ENCODE results near the gene ARHGAP25.
A peak's percentile ranks its signal among the peaks of the same experiment; 100 is the strongest.

The ARHGAP25 gene

DNA sequence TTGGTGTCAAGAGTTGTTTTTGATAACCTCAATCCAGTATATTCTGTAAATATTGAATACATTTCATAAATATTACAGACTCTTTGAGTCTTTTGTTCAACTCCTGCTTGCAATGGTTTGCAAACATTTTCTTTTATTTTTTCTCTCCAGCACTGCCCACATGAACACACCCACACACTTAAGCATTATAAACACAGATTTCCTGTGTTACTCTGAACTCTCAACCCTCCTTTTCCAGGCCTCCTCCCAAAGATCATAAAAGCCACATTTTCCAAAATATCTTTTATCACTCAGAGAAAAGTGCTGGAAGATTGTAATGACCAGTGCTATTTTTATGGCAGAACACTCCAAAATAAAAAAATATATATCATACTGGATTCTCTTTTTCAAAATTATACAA is 20.5 kb downstream of the ARHGAP25 start:
- Histone ChIP-seq H3K36me3 (ENCODE audit: insufficient read depth, low read length) (no peaks in the 10 kb centered on the region), H2AFZ (ENCODE audit: low read length, unreplicated experiment) (peak overlapping the region; percentile 52), H3K4me3 (ENCODE audit: low read depth, low read length) (no peak overlapping the region), H3K79me2 (ENCODE audit: control insufficient read depth, insufficient read depth, low read length, unreplicated experiment) (no peaks in the 10 kb centered on the region), H3K27me3 (ENCODE audit: insufficient read depth, low read length) (no peaks in the 10 kb centered on the region), H3K27ac (ENCODE audit: low read depth, low read length) (no peak overlapping the region), H3K4me1 (ENCODE audit: control insufficient read depth, insufficient read depth, low read length, unreplicated experiment) (no peaks in the 10 kb centered on the region)

DNA sequence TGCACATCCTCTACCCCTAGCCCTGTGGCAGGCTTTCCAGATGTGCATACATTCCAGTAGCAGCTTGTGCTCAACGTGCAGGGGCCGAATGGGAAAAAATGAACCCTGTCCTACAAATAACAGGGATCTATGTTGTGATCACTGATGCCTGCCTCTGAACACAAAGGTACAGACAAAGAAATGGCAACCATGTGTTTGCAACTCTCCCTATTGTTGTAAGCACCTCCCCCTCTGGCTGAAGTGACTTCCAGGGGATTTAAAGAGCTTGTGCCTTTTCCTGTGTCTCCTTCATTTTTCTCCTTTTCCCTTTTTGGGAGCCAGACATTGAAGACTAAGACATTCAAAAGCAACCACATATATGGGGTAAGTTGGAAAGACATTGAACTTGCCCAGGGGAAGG is 21.6 kb downstream of the ARHGAP25 start:
- Histone ChIP-seq H2AFZ (ENCODE audit: low read length, unreplicated experiment) (no peak overlapping the region), H3K4me1 (ENCODE audit: control insufficient read depth, insufficient read depth, low read length, unreplicated experiment) (no peaks in the 10 kb centered on the region), H3K79me2 (ENCODE audit: control insufficient read depth, insufficient read depth, low read length, unreplicated experiment) (no peaks in the 10 kb centered on the region), H3K27me3 (ENCODE audit: insufficient read depth, low read length) (no peaks in the 10 kb centered on the region), H3K36me3 (ENCODE audit: insufficient read depth, low read length) (no peaks in the 10 kb centered on the region), H3K27ac (ENCODE audit: low read depth, low read length) (no peak overlapping the region), H3K4me3 (ENCODE audit: low read depth, low read length) (no peak overlapping the region)

DNA sequence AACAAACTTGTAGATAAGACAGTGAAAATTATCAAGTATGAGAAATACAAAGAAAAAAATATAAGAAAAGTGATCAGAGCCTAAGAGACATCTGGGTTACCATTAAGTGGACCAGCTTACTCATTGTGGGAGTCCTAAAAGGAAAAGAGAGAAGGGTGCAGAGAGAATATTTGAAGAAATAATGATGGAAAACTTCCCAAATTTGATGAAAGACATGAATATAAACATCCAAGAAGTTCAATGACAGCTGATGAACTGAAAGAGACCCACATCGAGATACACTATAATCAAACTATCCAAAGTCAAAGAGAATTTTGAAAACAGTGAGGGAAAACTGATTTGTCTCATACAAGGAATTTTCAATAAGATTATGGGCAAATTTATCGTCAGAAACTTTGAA is 22.5 kb downstream of the ARHGAP25 start:
- no peak overlapping the region for H2AFZ ChIP-seq (ENCODE audit: low read length, unreplicated experiment)
- no peak overlapping the region for H3K27ac ChIP-seq (ENCODE audit: low read depth, low read length)
- no peaks in the 10 kb centered on the region for H3K79me2 ChIP-seq (ENCODE audit: control insufficient read depth, insufficient read depth, low read length, unreplicated experiment)
- H3K4me1 ChIP-seq (ENCODE audit: control insufficient read depth, insufficient read depth, low read length, unreplicated experiment): no peaks in the 10 kb centered on the region
- no peak overlapping the region for H3K4me3 ChIP-seq (ENCODE audit: low read depth, low read length)
- H3K27me3 ChIP-seq (ENCODE audit: insufficient read depth, low read length): no peaks in the 10 kb centered on the region
- no peaks in the 10 kb centered on the region for H3K36me3 ChIP-seq (ENCODE audit: insufficient read depth, low read length)

DNA sequence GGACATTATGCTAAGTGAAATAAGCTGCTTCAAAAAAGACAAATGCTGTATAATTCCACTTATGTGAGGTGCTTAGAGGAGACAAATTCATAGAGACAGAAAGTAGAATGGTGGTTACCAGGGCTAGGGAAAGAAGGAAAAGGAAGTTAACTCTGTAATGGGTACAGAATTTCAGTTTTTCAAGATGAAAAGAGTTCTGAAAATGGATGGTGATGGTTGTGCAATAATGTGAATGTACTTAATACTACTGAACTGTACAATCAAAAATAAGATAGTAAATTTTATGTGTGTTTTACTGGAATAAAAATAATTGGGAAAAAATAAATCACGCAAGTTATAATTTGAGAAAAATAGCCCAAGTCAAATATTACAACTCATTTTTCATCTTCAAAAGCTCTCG is 27.5 kb downstream of the ARHGAP25 start:
- H3K4me3 ChIP-seq (ENCODE audit: low read depth, low read length): no peak overlapping the region
- H2AFZ ChIP-seq (ENCODE audit: low read length, unreplicated experiment): no peak overlapping the region
- H3K4me1 ChIP-seq (ENCODE audit: control insufficient read depth, insufficient read depth, low read length, unreplicated experiment): peaks cover 35% of the 10 kb centered on the region
- no peak overlapping the region for H3K27ac ChIP-seq (ENCODE audit: low read depth, low read length)
- H3K36me3 ChIP-seq (ENCODE audit: insufficient read depth, low read length): no peaks in the 10 kb centered on the region
- no peaks in the 10 kb centered on the region for H3K79me2 ChIP-seq (ENCODE audit: control insufficient read depth, insufficient read depth, low read length, unreplicated experiment)
- H3K27me3 ChIP-seq (ENCODE audit: insufficient read depth, low read length): no peaks in the 10 kb centered on the region

DNA sequence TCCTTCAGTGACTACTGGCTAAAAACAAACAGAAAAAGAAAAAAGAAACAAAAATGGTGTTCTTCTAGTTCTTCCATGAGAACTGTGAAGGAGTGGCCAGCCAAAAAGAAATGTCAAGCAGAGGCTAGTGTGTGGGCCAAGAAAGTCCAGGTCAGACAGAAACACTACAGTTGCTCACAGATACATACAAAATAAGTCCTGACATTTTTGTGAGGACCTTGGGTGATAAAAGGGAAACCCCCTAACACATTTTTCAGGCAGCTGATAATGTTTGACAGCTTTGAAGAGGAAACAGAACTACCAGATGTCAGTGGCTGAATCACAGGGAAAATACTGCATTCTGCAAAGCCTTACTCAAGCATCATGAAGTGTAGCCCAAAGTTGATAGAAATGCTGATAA is 28.1 kb downstream of the ARHGAP25 start:
- Histone ChIP-seq H3K79me2 (ENCODE audit: control insufficient read depth, insufficient read depth, low read length, unreplicated experiment) (no peaks in the 10 kb centered on the region), H3K4me3 (ENCODE audit: low read depth, low read length) (no peak overlapping the region), H3K27ac (ENCODE audit: low read depth, low read length) (no peak overlapping the region), H3K27me3 (ENCODE audit: insufficient read depth, low read length) (no peaks in the 10 kb centered on the region), H3K36me3 (ENCODE audit: insufficient read depth, low read length) (no peaks in the 10 kb centered on the region), H3K4me1 (ENCODE audit: control insufficient read depth, insufficient read depth, low read length, unreplicated experiment) (peaks cover 35% of the 10 kb centered on the region), H2AFZ (ENCODE audit: low read length, unreplicated experiment) (no peak overlapping the region)

DNA sequence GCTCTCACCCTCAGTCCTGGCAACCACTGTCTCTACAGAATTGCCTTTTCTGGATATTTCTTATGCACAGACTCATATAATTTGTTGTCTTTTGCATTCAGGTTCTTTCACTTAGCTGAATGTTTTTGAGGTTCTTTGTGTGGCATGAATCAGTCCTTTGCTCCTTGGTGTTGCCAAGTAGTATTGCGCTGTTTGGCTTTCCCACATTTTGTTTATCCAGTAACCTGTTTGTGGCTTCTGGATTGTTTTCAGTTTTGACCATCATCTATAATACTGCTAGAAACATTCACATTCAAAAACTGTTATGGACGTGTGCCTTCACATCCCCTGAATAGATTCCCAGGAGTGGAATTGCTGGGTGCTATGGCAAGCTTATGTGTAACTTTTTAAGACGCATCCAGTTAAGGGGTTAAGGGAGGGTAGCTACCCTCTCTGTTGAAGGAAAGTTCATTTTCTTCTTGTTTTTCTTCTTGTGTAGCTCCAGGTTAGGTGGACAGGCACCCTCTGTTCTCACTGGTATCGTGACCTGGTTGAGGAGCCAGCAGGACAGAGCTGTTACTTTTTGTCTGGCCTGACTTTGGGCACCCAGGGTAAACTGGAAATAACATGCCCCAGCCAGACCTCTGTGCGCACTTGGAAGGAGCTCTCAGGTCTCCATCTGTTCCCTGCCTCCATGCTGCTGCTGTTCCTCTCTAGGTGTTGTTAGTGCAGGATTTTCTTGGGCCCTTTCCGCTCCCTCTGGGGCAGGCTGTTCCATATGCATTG is 29.6 kb downstream of the ARHGAP25 start:
- no peaks in the 10 kb centered on the region for H3K79me2 ChIP-seq (ENCODE audit: control insufficient read depth, insufficient read depth, low read length, unreplicated experiment)
- H3K4me3 ChIP-seq (ENCODE audit: low read depth, low read length): peak overlapping the region; percentile 57
- no peak overlapping the region for H3K27ac ChIP-seq (ENCODE audit: low read depth, low read length)
- H2AFZ ChIP-seq (ENCODE audit: low read length, unreplicated experiment): peak overlapping the region; percentile 95
- no peaks in the 10 kb centered on the region for H3K27me3 ChIP-seq (ENCODE audit: insufficient read depth, low read length)
- H3K4me1 ChIP-seq (ENCODE audit: control insufficient read depth, insufficient read depth, low read length, unreplicated experiment): peaks cover 35% of the 10 kb centered on the region
- H3K36me3 ChIP-seq (ENCODE audit: insufficient read depth, low read length): no peaks in the 10 kb centered on the region

DNA sequence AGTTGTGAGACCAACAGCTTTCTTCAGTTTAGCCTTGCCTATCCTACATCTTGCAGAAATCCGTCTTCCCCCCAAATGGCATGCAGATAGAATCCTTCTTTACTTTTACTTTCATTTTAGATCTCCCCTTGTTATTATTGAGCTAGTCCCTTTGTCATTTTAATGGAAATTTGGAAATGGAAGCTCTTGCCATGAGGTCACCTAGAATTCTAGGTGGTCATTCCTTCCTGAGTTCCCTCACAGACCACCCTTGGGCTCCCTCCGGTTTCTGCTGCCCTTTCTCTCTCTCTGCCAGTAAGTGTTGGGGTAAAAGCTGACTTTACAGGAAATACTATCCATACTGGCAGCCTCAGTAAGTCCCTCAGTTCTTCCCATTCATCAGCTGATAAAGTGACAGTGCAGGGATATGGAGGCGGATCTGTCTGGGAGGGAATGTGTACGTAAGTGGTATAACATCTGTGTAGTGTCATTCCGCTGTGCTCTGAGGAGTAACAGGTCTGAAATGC is 30.2 kb downstream of the ARHGAP25 start:
- Histone ChIP-seq H3K79me2 (ENCODE audit: control insufficient read depth, insufficient read depth, low read length, unreplicated experiment) (no peaks in the 10 kb centered on the region), H3K27me3 (ENCODE audit: insufficient read depth, low read length) (no peaks in the 10 kb centered on the region), H3K27ac (ENCODE audit: low read depth, low read length) (no peak overlapping the region), H3K36me3 (ENCODE audit: insufficient read depth, low read length) (no peaks in the 10 kb centered on the region), H3K4me1 (ENCODE audit: control insufficient read depth, insufficient read depth, low read length, unreplicated experiment) (peaks cover 35% of the 10 kb centered on the region), H3K4me3 (ENCODE audit: low read depth, low read length) (peak overlapping the region; percentile 57), H2AFZ (ENCODE audit: low read length, unreplicated experiment) (peak overlapping the region; percentile 95)

DNA sequence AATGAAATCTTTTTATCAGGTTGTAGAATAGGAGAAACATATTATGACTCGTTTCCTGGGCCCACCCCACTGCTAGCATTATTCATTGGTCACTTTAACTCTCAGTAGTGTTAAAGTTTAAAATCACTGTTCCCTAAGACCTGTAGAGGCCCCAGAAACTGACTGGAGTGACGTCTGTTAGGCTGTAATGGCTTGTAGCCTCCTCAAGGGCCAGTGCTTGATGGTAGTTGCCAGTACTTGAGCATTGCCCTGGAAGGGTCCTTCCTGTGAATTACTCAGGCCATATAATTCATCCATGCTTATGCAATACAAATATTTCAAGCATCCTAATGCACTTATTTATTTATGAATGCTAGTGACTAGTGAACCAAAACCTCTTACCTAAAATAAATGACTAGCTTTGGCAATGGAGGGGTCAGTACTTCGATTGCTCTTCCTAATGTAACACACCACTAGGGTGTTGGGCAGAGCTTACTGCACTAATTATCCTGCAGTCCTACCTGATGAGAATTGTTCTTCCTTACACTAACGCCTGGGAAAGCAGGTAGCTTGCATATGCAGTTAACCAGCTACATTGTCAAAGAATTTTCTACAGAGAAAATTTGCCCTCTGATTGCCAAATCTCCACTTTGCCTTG is 31.2 kb downstream of the ARHGAP25 start:
- Histone ChIP-seq H3K27me3 (ENCODE audit: insufficient read depth, low read length) (no peaks in the 10 kb centered on the region), H3K79me2 (ENCODE audit: control insufficient read depth, insufficient read depth, low read length, unreplicated experiment) (no peaks in the 10 kb centered on the region), H3K4me3 (ENCODE audit: low read depth, low read length) (no peak overlapping the region), H2AFZ (ENCODE audit: low read length, unreplicated experiment) (no peak overlapping the region), H3K4me1 (ENCODE audit: control insufficient read depth, insufficient read depth, low read length, unreplicated experiment) (peaks cover 35% of the 10 kb centered on the region), H3K27ac (ENCODE audit: low read depth, low read length) (no peak overlapping the region), H3K36me3 (ENCODE audit: insufficient read depth, low read length) (no peaks in the 10 kb centered on the region)

DNA sequence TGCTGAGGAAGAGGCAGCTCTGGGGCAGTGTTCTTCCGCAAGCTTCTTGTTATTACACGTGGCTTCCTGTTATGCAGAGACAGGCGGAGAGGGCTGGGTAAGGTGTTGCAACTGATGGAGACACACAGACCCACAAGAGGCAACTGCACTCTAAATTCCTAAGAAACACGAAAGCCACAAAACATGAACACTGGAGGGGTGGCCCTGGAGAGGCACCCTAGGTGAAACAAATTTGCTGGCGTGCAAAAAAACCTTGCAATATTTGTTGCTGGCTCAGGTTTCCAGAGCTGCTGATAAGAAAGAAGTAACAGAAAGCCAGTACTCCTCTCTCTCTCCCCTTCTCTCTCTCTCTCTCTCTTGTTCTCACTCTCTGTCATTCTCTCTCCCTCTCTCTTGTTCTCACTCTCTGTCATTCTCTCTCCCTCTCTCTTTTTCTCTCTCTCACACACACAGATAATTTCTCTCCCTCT is 31.8 kb downstream of the ARHGAP25 start:
- no peak overlapping the region for H2AFZ ChIP-seq (ENCODE audit: low read length, unreplicated experiment)
- H3K36me3 ChIP-seq (ENCODE audit: insufficient read depth, low read length): no peaks in the 10 kb centered on the region
- no peak overlapping the region for H3K4me3 ChIP-seq (ENCODE audit: low read depth, low read length)
- no peak overlapping the region for H3K27ac ChIP-seq (ENCODE audit: low read depth, low read length)
- peaks cover 35% of the 10 kb centered on the region for H3K4me1 ChIP-seq (ENCODE audit: control insufficient read depth, insufficient read depth, low read length, unreplicated experiment)
- H3K79me2 ChIP-seq (ENCODE audit: control insufficient read depth, insufficient read depth, low read length, unreplicated experiment): no peaks in the 10 kb centered on the region
- H3K27me3 ChIP-seq (ENCODE audit: insufficient read depth, low read length): no peaks in the 10 kb centered on the region

DNA sequence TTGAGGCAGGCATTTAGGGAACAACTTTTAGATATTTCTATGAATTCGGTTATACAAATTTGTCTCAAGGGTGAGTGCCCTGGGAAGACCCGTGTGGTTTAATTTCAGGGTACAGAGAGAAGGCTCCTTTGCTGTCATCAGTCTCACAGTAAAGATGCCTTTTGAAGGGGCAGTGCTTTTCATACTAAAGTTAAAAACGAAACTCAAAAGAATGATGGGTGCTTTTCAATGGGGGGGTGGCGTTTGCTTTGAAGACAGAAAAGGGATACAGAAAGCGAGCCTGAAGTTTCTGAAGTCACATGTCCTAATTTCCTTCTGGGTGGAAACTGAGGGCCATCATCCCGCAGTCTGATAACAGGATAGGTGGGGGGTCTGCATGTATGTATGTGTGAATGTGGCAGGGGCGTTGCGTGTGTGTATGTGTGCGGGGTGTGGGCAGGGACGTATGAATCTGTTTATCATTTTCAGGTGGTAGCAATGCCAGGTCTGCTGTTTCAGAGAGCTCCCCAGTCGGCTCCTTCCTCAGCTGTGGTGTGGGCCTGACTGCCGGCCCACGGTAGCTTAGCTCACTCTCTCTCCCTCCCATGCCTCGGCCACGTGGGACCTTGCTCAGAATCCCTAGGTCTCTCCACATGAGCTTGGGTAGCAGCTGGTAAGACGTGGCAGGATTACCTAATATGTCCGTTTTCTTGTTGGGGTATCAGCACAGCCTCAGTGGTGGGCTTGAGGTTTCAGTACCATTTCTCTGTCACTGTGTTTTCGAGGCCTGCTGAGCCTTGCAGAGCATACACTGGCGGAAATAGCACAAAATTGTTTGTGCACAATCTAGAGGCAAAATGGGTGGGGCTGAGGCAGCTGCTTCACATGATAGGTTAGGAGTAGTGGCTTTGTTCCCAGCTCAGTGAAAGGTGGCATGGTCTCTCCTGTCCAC is 32.7 kb downstream of the ARHGAP25 start:
- Histone ChIP-seq H3K4me1 (ENCODE audit: control insufficient read depth, insufficient read depth, low read length, unreplicated experiment) (peaks cover 35% of the 10 kb centered on the region), H3K4me3 (ENCODE audit: low read depth, low read length) (no peak overlapping the region), H2AFZ (ENCODE audit: low read length, unreplicated experiment) (no peak overlapping the region), H3K27me3 (ENCODE audit: insufficient read depth, low read length) (no peaks in the 10 kb centered on the region), H3K79me2 (ENCODE audit: control insufficient read depth, insufficient read depth, low read length, unreplicated experiment) (no peaks in the 10 kb centered on the region), H3K36me3 (ENCODE audit: insufficient read depth, low read length) (no peaks in the 10 kb centered on the region), H3K27ac (ENCODE audit: low read depth, low read length) (no peak overlapping the region)

All from ACC112 (cell line).